GM12872 (cell line): ENCODE measurements around the gene TOX2.

Experiments
- TF ChIP-seq, protein P1 (sequence below): IDR thresholded peaks from 3 replicates; pipeline ENCODE4 v1.5.1; 2011; ENCODE audit warnings: low read depth, mild to moderate bottlenecking, low read length, moderate library complexity; ENCODE audit not compliant: insufficient read depth

Gene TOX2

DNA sequence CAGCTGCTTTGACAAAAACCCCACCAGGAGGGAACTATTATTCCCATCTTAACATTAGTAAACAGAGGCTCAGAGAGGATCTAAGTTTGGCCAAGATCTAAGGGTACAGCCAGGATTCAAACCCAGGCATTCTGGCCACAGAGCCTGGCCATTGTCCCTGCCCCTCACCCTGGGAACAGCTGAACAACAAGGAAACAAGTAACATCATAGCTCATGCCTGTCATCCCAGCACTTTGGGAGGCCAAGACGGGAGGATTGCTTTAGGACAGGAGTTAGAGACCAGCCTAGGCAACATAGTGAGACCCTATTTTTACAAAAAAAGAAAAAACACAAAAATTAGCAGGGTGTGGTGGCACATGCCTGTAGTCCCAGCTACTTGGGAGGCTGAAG lies 27.5 kb downstream of the TOX2 start:
- TF ChIP-seq, protein P1, sequence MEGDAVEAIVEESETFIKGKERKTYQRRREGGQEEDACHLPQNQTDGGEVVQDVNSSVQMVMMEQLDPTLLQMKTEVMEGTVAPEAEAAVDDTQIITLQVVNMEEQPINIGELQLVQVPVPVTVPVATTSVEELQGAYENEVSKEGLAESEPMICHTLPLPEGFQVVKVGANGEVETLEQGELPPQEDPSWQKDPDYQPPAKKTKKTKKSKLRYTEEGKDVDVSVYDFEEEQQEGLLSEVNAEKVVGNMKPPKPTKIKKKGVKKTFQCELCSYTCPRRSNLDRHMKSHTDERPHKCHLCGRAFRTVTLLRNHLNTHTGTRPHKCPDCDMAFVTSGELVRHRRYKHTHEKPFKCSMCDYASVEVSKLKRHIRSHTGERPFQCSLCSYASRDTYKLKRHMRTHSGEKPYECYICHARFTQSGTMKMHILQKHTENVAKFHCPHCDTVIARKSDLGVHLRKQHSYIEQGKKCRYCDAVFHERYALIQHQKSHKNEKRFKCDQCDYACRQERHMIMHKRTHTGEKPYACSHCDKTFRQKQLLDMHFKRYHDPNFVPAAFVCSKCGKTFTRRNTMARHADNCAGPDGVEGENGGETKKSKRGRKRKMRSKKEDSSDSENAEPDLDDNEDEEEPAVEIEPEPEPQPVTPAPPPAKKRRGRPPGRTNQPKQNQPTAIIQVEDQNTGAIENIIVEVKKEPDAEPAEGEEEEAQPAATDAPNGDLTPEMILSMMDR, result no peak

DNA sequence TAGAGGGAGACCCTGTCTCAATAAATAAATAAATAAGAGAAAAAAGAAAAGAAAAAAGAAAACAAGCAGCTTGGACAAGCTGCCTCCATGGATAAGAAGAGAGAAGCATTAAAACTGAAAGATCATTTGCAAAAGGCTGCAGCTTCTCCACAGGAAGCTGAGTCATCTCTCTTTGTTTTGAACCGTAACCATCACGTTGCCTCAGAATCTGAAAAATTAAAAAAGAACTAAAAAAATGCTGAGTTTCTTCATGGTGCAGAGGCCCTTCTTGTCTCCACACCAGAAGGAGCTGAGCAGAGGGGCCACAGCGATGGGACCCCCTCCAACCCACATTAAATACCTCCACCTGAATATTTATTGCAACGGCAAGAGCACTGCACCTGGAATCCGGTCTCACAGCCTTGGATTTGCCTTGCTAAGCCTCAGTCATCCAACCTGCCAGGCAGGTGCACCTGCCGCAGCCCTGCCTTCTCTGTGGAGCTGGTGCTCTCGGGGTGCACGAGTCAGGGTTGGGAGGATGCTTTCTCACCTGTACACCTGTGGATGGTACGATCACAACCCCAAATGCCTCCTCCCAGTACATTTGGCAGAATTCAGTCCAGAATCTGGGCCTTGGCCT lies 28.1 kb downstream of the TOX2 start:
- TF ChIP-seq, protein P1, result no peak

DNA sequence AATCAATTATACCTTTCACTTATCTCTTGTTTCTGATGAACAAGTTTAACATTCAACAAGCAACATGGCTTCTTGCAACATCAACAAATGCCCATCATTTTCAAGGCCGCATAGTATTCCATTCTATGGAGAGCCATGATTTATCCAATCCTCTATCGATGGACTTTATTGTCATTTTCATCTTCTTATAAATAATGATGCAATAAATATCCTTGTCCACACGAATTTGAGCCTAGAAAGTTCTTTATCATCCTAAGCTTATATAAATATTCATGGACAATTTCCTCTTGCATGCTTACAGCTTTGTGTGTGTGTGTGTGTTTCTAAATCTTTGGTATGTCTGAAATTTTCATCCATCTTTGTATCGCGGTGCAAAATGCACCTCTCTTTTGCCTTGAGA lies 29.1 kb downstream of the TOX2 start:
- TF ChIP-seq, protein P1, result no peak

DNA sequence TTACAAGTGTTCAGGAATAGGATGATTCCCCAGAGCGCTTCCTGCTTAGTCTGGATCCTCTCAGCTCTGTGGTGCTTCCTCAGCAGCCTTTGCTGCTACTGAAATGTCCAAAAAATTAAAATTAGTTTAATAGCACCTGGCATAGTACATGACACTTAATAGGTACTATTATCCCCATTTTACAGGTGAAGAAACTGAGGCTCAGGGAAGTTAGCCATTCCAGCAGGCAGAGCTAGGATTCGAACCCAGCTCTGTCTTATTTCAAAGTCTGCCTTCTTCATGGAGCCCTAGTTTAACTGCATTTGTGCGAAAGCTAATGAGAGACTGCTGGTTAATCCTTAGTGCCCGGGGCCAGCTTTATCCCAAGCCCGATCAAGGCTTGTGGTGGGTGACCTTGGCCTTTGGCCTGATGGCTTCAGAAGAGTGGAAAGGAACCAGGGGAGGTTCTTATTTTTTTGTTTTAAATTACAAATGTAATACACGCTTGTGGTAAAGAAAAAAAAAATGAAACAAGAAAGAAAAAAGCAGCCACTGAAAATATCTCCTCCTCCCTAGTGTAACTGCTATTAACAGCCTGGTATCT lies 30.1 kb downstream of the TOX2 start:
- TF ChIP-seq, protein P1, result no peak

DNA sequence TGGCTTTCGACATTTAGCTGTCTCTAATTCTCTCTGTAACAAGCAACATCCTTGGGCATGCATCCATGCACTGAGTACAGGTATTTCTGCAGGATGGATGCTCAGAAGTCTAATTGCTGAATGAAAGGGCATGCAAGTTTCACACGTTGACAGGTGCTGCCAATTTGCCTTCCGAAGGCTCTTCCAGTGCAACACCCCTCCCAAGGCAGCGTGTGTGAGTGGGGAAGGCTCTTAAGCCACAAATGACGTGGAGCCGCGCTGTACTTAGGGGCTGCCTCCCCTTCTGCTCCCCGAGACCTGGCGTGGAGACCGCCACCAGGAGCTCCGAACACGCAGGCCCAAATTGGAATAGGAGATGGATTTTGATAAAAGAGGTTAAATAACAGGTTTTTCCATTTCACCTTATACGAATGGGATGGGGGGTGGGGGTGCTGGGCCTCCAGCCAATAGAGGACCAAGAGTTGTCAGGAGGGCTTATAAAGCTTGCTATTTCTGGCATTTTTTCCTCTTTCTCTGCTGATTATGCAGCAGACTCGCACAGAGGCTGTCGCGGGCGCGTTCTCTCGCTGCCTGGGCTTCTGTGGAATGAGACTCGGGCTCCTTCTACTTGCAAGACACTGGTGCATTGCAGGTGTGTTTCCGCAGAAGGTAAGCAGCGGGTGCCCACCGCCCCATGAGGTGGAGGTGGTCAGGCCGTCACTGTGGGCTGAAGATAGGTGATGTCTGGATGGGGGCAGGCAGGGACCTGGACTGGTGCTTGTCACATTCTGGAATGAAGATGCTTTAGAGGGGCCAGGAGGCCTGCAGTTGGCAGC lies 30.9 kb downstream of the TOX2 start:
- TF ChIP-seq, protein P1, result no peak

DNA sequence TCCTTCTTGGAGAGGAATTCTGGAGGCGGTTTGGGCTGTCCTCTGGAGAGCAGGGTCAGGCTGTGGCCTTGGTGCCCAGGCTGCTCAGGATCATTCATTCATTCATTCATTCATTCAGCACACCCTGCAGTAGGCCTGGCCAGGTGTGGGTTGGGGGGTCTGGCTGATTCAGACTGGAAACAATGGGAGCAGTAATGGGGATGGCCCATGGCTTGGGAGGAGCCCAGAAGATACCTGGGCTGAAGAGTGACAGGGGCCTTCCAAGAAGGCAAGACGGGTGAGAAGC lies 31.5 kb downstream of the TOX2 start:
- TF ChIP-seq, protein P1, result no peak

DNA sequence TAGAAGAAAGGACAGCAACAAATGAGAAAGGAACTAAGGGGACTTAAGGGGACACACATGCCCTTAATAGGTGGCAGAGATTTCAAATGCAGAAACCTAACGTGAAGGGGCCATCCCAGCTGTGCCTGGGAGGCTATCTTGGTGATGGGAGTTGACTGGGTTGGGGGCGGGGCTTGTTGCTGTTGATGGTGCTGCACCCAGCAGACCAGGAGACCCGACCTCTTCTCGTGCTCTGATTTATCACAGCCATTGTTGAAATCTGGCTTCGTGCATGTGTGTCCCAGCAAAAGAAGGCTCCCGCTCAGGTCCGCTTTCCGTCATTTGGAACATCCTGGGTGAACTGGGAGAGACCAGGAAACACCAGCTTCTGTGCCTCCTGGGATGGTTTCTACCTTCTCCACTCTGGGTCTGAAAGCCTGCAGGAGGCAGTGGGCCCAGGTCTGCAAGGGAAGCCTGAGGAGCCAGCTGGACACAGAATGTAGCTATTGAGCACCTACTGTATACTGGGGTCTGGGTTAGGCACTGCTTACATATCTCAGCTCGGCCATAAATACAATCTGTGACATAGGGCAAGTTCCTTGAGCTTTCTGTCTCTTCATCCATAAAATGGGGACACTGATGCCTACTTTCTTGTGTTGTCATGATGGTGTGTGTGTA lies 32.1 kb downstream of the TOX2 start:
- TF ChIP-seq, protein P1, result no peak
